GM21825 (cell line): Measurements from ENCODE around the gene EHMT1.
"Not testable (repeated sequence)": the region's sequence is repeated elsewhere in the genome, so short reads cannot be mapped to it uniquely, and the experiment has no call there.

Experiments
- ATAC-seq: cut with Tn5 transposase; IDR thresholded peaks from one replicate; pipeline ENCODE4 v1.9.1; 2021; ENCODE audit warnings: mild to moderate bottlenecking, moderate library complexity; ENCODE audit not compliant: unreplicated experiment

Gene EHMT1

DNA sequence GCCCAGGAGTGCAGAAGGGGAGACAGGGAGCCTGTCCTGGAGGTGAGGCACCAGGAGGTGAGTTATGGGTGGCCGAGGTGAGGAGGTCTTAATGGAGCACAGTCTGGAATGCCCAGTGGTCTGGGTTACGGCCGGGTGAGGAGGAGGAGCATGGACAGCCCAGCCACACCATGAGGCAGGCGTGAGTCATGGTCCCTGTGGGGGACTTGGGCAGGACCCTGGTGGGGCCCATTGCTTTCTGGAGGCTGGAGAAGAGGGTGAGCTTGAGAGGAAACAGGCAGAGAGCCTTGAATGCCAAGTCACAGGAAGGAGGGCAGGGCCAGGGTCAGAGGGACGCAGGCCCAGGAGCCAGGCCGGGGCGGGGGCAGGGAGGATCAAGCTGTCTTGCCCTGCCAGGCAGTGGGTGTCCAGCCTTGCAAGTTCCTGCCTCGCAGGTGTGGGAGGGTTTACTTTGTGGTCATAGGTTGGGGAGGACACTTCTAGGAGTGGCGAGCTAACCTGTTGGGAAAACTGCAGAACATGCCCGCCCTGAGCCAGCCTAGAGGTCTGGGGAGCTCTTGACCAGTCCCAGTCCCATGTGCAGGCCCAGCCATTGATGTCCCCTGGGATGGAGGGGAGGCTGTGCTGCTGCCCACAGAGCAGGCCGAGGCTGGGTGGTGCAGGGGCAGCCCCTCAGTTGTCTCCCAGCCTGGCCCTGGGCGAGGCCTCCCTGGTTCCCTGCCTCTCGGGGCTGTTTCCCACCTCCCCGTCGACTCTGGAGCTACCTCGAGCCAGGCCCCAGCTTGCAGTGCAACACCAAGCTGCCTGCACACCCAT lies 261.6 kb downstream of the EHMT1 start:
- no peak for ATAC-seq

DNA sequence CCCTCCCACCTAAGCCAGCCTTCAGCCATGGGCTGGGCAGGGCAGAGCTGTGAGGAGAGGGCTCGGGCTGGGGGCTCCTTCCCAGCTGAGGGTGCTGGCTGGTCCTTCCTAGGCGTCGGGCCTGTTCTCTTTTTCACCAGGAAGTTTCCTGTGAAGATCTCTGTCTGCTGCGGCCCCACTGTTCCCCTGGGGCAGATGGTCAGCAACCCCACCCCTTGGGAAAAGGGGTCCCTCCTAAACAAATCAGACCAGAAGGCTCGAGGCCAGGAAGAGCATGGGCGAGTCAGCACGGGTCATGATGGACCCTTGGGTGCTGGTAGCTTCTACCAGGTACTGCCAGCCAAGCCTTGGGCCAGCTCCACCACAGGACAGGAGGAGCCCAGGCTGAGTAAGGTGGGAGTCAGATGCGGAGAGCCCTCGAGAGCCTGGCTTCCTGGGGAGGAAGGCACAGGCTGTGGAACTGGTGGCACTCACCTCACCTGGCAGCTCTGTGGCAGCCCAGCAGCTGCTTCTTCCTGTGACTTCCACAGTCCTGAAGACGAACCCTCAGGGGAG lies 262.2 kb downstream of the EHMT1 start:
- ATAC-seq: no peak

DNA sequence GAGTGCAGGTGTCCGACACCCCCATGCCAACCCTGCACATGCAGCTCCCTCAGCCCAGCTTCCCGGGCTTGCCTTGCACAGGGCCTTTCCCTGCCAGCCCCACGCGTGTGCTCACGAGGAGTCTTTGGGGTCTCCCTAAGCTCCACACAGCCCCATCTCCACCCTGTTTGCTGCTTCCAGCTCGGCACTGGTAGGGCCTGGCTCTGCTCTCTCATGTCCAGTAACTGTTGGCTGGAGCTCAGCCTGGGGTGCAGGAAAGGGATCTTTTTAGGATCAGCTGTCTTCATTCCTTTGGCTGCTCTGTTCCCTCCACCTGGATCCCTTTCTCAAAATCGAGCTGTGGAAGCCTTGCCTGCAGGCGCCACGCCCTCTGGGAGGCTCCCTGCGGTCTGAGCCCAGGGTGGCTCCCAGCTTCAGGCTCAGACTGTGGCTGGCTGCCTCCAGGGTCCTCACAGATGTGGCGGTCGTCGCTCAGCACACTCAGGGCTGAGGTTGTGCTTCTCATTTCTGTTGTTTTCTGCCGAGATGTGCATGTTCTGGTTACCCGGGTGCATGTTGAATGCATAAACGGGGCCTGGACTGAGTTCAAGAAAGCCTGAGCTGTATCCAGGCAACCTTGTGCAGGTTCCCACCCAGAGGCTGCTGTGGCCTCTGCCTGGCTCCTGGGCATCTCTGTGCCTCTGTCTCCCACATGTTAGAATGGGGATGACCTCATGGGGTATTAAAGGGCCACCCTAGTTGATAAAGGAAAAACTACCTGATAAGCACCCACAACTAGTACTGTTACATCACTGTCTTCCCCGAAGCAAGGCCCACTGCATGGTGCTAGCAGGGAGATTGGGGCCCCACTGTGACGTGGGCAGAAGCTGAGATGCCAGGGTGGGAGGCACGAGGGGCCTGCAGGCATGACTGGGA lies 263.0 kb downstream of the EHMT1 start:
- no peak for ATAC-seq

DNA sequence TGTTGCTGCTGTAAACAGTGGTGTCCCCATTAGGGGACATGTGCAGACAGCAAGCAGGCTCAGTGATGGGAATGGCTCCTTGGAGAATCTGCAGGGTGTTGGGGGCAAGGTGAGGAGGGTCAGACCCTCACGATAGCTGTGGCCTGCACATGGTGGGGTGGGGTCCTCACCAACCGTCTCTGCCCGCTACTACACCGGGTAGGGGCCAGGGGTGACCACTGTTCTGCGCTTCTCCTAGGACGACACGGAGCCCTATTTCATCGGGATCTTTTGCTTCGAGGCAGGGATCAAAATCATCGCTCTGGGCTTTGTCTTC lies 263.7 kb downstream of the EHMT1 start:
- no peak for ATAC-seq

DNA sequence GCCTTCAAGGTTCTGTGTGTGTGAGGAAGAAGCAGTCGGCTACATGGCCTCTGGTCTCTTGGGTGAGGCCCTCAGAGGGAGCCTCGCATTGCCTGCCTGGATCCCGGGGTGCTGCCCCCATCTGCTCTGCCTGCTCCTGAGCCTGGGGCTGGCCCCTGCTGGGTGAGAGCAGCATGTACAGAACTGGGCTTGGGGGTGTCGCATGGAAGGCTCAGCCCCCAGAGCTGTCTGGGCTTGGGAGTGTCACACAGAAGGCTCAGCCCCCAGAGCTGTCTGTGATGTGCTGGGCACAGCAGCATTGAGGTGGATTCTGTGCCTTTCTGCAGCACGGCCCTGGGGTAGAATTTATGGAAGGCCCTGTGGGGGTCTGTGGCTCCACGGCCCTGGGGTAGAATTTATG lies 265.2 kb downstream of the EHMT1 start:
- not testable (repeated sequence) for ATAC-seq

DNA sequence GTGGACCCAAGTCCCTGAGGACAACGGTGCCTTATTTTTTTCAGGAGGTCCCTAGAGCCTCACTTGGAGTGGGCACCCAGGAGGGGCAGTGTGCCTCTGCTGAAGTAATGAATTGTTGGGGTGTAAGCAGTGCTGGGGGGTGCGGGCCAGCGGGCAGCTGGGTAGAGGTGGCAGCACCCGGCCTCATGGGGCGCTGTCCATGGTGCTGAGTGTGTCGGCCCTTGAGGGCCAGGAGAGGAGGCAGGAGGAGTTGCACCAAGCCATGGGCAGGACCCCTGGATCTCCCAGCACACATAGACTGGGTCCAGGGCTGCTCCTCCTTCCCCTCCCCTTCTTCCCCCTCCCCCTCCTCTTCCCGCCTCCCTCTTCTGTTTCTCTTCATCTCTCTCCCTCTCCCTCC lies 265.7 kb downstream of the EHMT1 start:
- ATAC-seq: not testable (repeated sequence)

DNA sequence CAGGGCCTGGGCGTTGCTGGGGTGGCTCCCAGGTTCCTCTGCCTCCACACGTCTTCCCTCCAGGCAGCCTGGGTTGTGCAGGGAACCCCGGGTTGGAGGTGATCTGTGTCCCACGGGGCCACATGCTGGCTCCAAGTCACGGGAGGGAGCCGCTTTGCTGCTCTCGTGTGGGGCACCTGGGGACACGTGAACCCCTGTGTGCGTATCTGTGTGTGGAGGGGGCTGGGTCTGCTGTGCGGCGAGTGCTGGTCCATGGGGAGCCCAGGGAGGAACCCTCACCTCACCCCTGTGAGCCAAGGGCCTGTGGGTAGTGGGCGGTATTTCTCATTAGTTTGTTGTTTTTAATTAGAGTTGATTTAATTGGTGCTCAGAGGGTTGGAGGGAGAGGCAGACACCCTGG lies 266.3 kb downstream of the EHMT1 start:
- ATAC-seq: not testable (repeated sequence)
